Epithelial cell of proximal tubule (primary cell): Measurements from ENCODE around the gene SEC16A. TPM values are rescaled to one million over a fixed set of nuclear protein-coding genes. Genes with fewer than 3 reads are reported as not detected.

Source experiments
- DNase-seq: peaks from one replicate; pipeline ENCODE4 v3.0.0-alpha.2; 2011; ENCODE audit warnings: low read depth
- H3K4me3 ChIP-seq: 2 replicates; pipeline ENCODE4 v1.5.1; 2011; ENCODE audit warnings: low read depth, mild to moderate bottlenecking, low read length
- CTCF ChIP-seq: conservative IDR thresholded peaks from 2 replicates; pipeline ENCODE4 v1.5.1; 2012; ENCODE audit warnings: low read depth, mild to moderate bottlenecking, low read length
- total RNA-seq: library from RNA; depleted of rRNA; stranded (reverse); fragments of >200 nt; gene quantifications from 2 replicates; pipeline ENCODE4 v1.2.3, GENCODE V29; 2015

Gene SEC16A
- total RNA-seq, 1 donor from 2014 or later: 41.7 TPM

- TF ChIP-seq CTCF: no peak
- DNase-seq: no peak
Measured at GRCh38 chr9:136460772-136461325, 22.0 kb downstream of the SEC16A start.

DNA sequence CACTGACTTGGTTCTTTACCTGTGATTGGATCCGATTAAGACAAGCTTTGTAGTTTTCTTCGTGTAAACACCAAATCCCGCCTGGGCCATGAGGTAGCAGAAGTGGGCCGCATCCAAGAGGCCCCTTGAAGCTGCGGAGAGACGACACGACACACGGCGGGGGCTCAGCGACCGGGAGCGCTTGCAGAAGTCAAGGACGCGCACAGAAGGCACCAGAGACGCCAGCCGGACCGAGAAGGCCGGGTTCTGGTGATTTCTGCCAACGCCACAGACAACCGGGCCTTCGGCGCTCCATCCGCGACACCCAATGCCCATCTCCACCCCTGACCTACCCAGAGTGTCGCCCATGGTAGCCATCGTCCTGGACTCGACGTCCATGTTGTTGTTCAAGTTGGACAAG, 23.4 kb downstream of the SEC16A start:
- DNase-seq: no peak
- TF ChIP-seq CTCF: no peak
- no peak overlapping the region for H3K4me3 ChIP-seq

More at GRCh38 chr9:136460772-136461325, 22.0 kb downstream of the SEC16A start:
- H3K4me3 ChIP-seq: no peak overlapping the region

- no peak for TF ChIP-seq CTCF
- DNase-seq: no peak
- no peak overlapping the region for H3K4me3 ChIP-seq
Measured at GRCh38 chr9:136457326-136457725, 25.5 kb downstream of the SEC16A start.

DNA sequence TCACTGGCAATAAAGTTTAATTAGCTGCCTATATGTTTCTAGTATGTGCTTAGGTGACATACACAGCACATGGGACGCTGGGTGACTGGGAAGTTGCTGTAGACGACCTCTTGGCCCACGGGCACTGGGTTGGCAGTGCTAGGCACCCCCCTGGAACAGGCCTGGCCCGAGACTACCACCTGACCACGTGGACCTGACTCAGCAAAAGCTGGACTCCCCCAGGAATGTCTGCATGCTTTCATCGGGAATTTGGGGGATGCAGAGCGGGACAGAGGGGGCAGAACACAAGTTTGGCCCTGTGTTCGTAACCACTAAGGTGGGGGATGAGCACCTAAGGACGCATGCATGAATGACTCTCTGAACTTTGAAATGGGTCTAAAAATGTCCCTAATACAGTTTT, 26.6 kb downstream of the SEC16A start:
- no peak for TF ChIP-seq CTCF
- DNase-seq: no peak
- H3K4me3 ChIP-seq: no peak overlapping the region

GRCh38 chr9:136455043-136456002, 27.5 kb downstream of the SEC16A start:
- DNase-seq: no peak
- H3K4me3 ChIP-seq: no peak overlapping the region
- no peak for TF ChIP-seq CTCF

- no peak for DNase-seq
- no peak for TF ChIP-seq CTCF
Measured at GRCh38 chr9:136454026-136454796, 28.6 kb downstream of the SEC16A start.

More at GRCh38 chr9:136454026-136454796, 28.6 kb downstream of the SEC16A start:
- no peak overlapping the region for H3K4me3 ChIP-seq
